Activated CD4-positive, alpha-beta T cell treated with anti-CD3 and anti-CD28 coated beads, Interleukin-2, amount 50 U/mL, for 16 hours (primary cell): ENCODE data around the gene FCHSD2.
A peak's percentile ranks its signal among the peaks of the same experiment; 100 is the strongest.
"Not testable (repeated sequence)": the region's sequence is repeated elsewhere in the genome, so short reads cannot be mapped to it uniquely, and the experiment has no call there.

Experiments used
- DNase-seq: peaks from one replicate; pipeline ENCODE4 v3.0.0-alpha.2; 2020

The FCHSD2 gene

DNA sequence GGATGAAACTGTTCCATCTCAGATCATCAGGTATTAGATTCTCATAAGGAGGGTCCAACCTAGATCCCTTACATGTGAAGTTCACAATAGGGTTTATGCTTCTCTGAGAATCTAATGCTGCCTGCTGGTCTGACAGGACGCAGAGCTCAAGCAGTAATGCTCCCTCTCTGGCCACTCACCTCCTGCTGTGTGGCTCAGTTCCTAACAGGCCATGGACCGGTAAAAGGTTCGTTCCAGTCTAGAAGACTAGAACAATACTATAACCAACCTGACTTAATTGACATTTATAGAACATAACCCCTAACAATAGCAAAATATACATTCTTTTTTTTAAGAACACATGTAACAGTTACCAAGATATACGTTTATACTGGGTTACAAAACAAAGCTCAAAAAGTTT, 282.1 kb downstream of the FCHSD2 start:
- no peak for DNase-seq

DNA sequence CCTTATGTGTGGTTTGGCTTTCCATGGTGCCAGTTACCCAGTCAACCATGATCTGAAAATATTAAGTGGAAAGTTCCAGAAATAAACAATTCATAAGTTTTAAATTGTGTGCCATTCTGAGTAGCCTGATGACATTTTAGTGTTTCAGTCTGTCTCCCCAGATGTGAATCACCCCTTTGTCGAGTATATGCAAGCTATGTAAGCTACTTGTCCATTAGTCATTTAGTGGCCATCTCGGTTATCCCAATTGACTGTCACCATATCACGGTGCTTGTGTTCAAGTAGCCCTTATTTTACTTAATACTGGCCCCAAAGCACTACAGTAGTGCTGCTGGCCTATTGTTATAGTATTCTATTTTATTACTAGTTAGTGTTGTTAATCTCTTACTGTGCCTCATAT, 283.0 kb downstream of the FCHSD2 start:
- no peak for DNase-seq

DNA sequence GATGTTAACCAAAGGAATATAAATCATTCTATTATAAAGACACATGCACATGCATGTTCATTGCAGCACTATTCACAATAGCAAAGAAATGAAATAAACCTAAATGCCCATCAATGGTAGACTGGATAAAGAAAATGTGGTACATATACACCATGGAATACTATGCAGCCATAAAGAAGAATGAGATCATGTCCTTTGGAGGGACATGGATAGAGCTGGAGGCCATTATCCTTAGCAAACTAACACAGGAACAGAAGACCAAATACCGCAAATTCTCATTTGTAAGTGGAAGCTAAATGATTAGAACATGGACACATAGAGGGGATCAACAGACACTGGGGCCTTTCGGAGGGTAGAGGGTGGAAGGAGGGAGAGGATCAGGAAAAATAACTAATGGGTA, 283.9 kb downstream of the FCHSD2 start:
- DNase-seq, result not testable (repeated sequence)

DNA sequence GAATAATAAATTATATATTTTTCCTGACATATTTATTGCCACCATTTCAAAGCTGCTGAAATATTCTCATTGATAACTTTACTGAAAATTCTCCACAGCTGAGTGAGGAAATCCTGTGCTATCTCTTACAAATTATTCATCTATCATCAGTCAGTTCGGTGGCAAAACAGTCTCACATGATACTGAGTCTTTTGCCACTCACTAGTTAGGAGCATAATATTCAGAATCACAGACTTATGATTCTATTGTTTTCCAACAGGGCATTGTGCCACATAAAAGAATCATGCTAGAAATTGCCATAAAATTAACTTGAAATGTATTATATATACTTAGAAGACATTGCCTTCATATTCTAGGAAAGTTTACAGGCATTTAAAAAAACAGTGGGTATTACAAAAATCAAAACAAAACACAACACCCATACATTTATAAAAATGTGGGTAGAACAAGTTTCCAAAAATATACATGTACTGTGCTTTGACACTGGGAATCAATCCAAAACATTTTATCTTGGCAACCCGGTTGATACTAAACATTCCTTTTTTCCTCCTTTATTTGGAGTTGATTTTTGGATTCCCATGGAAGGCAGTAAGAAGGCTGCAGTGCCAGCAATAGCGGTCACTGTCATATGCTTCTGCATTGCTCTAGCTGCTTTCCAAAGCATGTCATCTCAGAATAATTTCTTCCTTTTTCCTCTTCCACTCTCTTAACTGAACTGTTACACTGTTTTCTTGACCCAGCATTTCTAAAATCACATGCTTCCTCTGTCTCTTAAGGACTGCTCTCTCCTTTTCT, 285.4 kb downstream of the FCHSD2 start:
- no peak for DNase-seq

DNA sequence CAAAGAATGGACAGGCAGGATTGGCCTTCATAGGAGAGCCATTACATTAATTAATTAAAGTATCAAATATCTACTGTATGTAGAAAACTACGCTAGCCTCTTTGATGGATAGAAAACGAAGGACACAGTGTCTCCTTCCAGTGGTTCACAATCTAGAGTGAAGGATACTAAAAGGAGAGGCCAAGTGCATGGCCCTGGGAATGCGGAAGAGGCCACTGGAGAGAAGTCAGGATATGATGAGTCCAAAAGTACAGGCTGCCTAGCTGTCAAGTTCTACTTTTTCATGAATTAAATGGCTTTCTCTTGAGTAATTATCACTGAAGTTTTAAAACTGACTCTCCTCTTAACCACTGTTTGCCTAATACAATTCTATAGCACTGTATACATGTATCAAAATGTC, 286.1 kb downstream of the FCHSD2 start:
- DNase-seq, result no peak

DNA sequence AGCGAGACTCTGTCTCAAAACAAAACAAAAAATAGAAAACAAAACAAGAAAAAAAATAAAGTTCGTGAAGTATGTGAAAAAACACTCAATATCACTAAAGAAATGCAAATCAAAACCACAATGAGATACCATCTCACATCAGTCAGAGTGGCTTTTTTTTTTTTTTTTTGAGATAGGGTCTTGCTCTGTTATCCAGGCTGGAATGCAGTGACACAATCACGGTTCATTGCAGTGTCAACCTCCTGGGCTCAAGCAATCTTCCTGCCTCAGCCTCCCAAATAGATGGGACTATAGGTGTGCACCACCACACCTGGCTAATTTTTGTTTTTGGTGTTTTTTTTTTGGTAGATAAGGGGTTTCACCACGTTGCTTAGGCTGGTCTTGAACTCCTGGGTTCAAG, 290.4 kb downstream of the FCHSD2 start:
- no peak for DNase-seq

DNA sequence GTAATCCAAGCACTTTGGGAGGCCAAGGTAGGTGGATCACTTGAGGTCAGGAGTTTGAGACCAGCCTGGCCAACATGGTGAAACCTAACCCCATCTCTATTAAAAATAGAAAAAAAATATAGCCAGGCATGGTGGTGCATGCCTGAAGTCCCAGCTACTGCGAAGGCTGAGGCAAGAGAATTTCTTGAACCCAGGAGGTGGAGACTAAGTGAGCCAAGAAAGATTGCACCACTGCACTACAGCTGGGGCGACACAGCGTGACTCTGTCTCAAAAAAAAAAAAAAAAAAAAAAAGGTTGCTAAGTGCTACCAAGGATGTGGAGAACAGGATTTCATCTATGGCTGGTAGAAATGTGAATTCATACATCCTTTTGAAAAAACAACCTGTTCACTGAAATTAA, 291.3 kb downstream of the FCHSD2 start:
- no peak for DNase-seq

DNA sequence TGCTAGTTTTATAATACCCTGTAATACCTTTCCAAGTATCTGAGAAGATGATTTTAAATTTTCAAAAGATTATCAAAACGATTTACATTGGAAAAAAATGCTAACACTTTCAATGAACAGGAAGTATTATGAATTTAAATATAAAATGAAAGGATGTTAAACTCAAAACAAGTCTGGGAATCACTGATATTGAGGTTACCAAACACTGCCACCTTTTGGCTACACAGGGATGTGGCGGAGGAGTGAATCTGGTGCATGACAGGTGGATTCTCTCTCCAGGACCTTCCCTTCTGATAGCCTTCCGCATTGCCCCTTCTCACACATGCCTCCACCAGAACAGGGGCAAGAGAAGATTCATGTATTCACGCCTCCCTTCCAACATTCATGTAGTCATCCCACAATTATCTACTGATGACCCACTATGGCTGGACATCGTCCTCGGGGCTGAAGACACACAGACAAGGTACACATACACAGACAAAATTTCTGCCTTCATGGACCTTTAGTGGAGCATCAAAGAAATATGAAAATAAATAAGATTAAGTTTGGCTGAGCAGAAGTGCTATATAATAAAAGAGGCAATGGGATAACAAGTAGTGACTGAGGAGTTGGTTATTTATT, 293.2 kb downstream of the FCHSD2 start:
- peak; percentile 43 for DNase-seq

DNA sequence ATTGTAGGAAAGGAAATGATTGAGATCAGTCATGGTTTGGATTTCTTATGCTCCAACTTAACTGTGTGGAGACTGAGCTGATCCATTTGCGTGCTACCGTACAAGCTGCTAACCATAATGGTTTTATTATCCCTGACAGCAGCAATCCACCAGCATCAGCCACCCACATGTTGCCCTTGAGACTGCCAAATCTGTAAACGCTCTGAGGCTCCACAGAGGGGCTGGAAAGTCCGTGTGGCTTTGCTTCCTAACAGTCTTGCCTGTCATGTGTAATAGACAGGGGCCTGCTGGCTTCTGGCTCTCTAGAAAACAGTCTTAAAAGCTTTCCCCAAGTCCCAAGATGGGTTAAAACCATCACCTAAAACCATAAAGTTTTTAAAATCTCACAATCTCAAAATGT, 297.8 kb downstream of the FCHSD2 start:
- DNase-seq, result no peak

DNA sequence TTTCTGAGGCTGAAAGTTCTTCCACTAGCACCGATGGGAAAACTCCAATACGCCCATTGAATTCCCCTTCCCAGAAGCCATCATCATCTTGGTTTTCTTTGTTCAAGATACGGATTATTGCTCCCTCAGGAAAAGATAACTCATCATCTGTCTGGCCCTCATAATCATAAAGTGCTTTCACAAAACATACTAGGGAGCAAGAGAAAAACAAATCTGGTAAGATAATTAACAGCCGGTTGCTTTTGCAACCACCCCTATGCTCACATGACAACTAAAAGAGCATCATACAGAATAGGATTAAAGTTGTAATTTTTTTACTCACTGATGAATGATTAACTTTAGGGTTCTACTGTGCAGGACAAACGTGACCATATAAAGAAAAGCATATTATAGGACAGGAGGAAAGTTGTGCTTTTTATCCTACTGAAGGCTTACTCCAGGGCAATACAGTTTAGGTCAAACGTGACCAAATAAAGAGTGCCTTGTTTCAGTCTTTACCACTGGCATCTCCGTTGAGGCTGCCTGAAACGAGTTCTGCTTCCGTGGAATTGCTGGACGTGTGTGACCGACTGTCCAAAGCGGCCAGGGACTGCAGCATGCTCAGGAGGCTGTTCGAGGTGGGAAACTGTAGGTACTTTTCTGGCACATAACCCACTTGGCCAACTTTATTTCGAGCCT, 299.3 kb downstream of the FCHSD2 start:
- DNase-seq, result no peak

DNA sequence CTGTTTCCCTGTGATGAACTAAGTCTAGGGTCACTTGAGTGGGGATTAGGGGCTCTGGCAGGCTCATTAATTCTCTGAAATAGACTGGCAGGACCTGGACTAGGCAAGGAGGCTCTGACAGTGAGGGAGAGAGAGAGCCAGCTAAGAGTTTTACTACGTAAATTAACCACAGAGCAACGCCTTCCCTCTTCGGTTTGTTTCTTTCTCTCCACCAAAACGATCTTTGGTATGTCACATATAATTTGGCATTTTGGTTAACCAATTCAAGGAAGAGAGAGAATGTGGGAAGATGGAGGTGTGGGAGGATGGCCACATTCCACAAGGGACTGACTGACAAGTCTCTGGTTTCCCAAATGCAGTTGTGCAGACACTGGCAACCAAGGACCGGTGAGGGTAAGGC, 300.0 kb downstream of the FCHSD2 start:
- no peak for DNase-seq

DNA sequence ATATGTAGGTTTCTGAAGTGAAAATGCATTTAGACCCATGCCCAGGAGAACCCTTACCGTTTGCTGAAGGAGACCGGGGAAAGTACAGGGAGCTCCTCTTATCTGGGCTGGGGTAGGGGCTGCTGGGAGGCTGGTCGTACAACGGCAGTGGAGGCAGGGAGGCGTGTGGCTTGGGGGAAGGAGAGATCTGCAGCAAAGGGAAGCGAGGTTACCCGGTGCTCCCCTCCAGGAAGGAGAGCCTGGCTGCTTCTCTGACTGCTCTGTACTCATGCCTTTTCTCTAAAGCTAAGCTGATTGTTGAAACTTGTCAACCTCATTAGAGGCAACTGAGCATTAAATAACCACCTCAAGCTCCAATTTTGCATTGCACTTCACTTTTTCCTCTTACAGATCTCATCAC, 300.7 kb downstream of the FCHSD2 start:
- no peak for DNase-seq

DNA sequence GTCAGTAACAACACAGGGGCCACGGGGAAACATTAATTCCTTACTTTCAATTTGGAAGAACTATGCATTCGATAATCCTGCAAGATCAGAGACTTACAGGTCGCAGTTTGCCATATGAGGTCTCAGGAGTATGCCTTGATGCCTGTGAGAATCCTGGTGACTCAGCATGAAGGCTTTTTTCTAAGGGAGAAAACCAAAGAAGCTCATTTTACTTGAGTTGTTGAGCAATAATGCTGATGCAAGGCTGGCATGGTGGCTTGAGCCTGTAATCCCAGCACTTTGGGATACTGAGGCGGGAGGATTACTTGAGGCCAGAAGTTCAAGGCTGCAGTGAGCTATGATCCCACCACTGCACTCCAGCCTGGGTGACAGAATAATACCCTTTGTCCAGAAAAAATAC, 301.3 kb downstream of the FCHSD2 start:
- no peak for DNase-seq

DNA sequence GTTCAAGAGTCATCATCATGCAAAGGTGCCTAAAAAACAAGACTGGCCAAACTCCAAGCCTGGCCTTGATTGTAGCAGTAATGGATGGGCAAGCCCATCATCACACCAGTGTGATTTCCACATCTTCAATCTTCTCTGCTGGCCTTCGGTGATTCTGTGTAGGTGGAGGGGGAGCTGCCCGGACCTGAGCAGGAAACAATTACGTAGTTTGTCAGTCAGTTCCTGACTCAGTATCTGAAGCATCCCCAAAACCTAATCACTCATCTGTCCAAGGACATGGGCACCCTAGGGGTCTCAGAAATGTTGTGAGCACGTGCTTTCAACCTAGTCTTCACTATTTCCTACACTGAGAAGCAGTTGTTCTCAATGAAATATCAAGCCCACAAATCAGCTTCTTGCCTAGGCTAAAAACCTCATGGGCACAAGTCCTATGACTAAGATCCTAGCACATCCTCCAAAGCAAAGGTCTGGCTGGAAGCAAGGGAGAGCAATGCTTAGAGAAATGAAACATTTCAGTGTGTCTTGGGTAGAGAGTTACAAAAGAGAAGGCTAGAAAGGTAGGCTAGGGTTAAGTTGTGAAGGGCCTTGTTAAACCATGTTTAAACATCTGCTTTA, 303.3 kb downstream of the FCHSD2 start:
- DNase-seq, result no peak

DNA sequence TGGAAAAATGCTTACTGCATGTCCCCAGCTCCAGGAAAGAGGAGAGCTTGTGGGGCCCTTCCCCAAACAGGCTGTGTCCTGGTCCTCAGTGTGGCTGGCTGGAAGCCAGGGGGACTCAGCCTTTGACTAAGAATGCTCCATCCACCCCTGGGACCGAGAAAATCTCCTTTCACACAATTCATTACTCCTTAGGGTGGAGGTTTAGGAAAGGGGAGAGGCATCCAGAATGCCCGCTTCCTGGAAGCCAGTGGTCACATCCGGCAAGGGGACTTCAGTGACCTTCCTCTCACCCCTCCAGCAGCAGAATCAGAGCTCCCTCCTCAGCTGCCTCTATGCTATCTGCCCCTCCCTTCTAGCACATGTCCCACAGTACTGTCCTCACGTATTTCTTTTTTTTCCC, 306.0 kb downstream of the FCHSD2 start:
- DNase-seq, result no peak

DNA sequence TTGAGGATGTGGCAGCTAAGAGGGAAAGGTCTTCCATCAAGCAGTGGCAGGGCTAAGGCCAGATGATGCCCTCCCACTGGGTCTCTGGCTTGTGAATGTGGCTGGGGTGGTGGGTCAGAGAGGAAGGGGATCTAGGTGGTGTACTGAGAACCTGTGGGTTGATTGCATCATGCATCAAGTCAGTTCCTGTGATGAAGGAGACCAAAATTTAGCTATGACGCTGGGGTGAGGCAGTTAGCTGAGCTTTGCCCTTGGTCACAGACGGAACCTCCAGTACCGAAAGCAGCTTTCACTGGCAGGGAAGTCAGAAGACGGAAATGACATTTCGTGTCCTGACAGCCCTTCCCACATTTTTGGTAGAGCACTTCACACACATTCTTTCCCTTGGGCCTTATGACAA, 307.2 kb downstream of the FCHSD2 start:
- DNase-seq, result no peak

DNA sequence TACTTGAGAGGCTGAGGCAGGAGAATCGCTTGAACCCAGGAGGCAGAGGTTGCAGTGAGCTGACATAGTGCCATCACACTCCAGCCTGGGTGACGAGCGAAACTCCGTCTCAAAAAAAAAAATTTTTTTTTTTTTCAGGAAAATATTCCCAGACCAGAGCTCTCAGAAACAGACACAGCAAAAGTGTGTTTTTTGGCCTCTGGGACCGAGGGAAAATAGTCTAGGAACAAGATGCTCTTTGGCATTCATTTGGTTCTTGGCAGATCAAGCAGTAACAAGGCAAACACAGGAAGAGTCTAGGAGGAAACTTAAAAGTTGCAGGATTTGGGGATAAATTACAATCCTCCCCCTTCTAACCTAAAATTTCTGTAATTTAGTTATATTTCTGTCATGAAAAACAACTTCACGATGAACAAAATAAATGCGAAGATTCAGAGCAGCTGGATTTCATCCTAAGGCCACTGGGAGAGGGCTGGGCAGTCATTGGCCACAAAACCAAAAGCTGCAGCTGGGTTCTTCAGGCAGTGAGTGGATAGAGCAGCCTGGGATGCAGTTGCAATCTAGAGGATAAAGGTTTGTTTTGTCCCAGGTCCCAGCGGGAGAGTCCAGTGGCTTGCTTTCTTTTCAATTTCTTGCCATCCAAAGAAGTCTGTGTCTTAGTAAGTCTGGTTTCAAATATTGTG, 308.2 kb downstream of the FCHSD2 start:
- DNase-seq, result no peak

DNA sequence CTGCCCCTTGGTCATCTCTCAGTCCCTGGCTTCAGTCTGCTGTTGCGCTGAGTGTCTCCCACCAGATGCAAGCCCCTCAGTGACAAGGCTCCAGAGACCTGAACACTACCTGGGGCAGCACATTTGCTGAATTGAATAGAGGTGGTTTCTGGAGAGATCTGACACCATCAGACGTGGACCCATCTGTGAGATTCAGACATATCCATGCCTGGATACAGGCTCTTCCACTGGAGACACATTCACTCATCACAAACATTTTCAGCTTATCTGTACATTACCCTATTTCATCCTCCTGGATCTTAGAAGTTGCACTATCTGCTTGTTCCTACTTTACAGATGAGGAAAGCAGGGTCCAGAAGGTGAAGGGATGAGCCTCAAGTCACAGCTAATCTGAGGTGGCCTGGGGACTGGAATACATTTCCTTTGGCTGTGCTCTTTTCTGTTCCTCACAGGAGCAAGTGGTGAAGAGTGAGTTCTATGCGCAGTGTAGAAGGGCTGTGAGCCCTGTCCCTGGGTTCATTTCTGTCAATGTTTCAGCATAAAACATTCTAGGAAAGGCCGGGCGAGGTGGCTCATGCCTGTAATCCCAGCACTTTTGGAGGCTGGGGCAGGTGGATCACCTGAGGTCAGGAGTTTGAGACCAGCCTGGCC, 308.9 kb downstream of the FCHSD2 start:
- no peak for DNase-seq

DNA sequence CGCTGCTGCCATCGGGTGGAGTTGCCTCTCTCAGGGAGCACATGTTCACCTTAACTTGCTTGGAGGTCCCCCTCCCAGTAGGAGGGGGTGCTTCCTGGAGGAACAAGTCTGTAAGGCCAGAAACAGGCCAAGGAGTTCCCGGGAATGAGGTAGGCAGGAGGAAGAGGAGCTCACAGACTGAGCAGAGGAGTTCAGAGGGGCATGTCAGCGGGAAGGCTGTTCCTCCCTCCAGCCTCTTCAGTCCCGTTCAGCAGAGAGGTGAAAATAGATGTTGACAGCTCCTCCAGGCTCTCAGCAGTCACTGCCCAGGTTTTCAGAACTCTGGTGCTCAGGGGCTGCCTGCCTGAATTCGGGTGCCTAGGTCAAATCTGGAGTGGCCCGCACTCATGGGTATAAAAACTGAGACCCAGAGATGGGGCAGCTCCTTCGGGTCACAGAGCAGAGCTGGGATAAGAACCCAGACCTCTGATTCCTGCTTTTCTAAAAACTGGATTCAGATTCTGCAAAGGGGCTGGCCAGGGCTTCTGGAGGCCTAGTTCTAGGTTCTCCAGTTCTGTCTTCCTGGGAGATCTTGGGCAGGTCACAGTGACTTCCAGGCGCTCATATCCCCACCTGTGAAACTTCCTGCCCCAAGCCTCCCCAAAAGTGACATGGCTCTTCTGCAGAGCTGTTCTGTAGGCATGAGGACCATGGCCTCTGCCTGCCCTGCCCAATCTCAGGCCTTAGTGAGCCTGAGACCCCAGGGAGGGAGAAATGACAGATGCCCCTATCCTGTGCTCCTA, 309.6 kb downstream of the FCHSD2 start:
- no peak for DNase-seq

DNA sequence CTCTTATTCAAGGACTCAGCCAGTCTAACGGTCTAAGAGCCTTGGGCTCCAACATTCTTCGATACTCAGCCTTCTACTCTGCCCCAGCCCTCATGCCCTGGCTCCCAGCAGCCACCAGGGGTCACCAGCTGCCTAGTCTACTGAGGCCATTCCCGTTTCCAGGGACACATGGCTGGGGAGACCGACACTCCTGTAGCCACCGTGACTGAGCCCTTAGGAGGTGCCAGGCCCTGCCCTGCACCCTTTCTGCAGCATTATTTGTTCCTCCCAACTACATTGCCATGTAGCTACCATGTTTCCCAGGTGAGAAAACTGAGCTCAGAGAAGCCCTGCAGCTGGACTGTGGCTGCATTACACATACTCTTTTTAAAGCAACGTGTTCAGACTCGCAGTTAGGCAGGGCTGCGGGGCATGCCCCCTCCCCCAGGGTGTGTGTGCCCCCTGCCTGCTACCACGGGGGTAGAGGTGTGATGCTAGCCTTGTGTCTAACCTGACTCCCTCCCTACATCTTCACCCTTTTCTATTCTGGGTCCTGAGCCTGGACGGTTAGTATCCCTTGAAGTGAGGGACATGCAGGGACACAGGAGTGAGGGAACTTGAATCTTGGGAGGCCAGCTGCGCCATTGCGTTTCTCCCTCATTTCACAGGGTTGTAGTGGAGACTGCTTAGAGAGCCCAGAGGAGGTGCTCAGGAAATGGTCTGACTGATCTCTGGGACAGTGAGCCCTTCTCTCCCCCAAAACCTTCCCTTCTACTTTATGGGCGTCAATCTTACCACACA, 310.4 kb downstream of the FCHSD2 start:
- DNase-seq, result no peak
